ENCODE measurements around the gene HES5.
A peak's percentile ranks its signal among the peaks of the same experiment; 100 is the strongest.

GRCh38 chr1:2528611-2528965 lies 1.5 kb downstream of the HES5 start:
- TF ChIP-seq CTCF (optimal IDR thresholded peaks at IDR 0.05 in 1 of 3, IDR thresholded peaks at IDR 0.05 in 1 of 3, conservative IDR thresholded peaks at IDR 0.05 in 1 of 3; ENCODE audit: extremely low read depth in 1 of 3, insufficient read depth in 2 of 3, low read length in 3 of 3), result no peak
- TF ChIP-seq EZH2 (IDR thresholded peaks at IDR 0.05; ENCODE audit: low read length), result peak; percentile 8

All from keratinocyte (primary cell).